NCI-H1092 (cell line): Measurements from ENCODE around the gene IQGAP2.
"Not testable (repeated sequence)": the region's sequence is repeated elsewhere in the genome, so short reads cannot be mapped to it uniquely, and the experiment has no call there.

ENCODE experiments used
- DNase-seq: peaks from one replicate; lab custom pipeline; 2025; lab: John Stamatoyannopoulos, UW

The IQGAP2 gene

GRCh38 chr5:76657091-76657490 is 254.0 kb downstream of the IQGAP2 start:
- no peak for DNase-seq

- no peak for DNase-seq
These were observed 254.7 kb downstream of the IQGAP2 start for GRCh38 chr5:76657683-76658311.

- no peak for DNase-seq
These were observed 257.3 kb downstream of the IQGAP2 start for GRCh38 chr5:76660360-76660759.

GRCh38 chr5:76662521-76662920 is 259.4 kb downstream of the IQGAP2 start:
- no peak for DNase-seq

GRCh38 chr5:76663573-76663972 is 260.5 kb downstream of the IQGAP2 start:
- no peak for DNase-seq

- no peak for DNase-seq
These were observed 261.0 kb downstream of the IQGAP2 start for GRCh38 chr5:76664079-76664478.

GRCh38 chr5:76667495-76667894 is 264.4 kb downstream of the IQGAP2 start:
- no peak for DNase-seq

GRCh38 chr5:76669245-76669644 is 266.2 kb downstream of the IQGAP2 start:
- DNase-seq: no peak

- no peak for DNase-seq
These were observed 267.4 kb downstream of the IQGAP2 start for GRCh38 chr5:76670508-76670907.

GRCh38 chr5:76672242-76672641 is 269.2 kb downstream of the IQGAP2 start:
- DNase-seq: no peak

GRCh38 chr5:76673125-76673524 is 270.0 kb downstream of the IQGAP2 start:
- no peak for DNase-seq

- no peak for DNase-seq
These were observed 271.4 kb downstream of the IQGAP2 start for GRCh38 chr5:76674330-76675066.

- DNase-seq: no peak
These were observed 272.3 kb downstream of the IQGAP2 start for GRCh38 chr5:76675364-76675763.

GRCh38 chr5:76677849-76678472 is 274.9 kb downstream of the IQGAP2 start:
- no peak for DNase-seq

- no peak for DNase-seq
These were observed 276.1 kb downstream of the IQGAP2 start for GRCh38 chr5:76679231-76679630.

GRCh38 chr5:76680826-76681225 is 277.7 kb downstream of the IQGAP2 start:
- not testable (repeated sequence) for DNase-seq

GRCh38 chr5:76681287-76681686 is 278.2 kb downstream of the IQGAP2 start:
- no peak for DNase-seq

GRCh38 chr5:76682387-76682786 is 279.3 kb downstream of the IQGAP2 start:
- DNase-seq: no peak

GRCh38 chr5:76683816-76684731 is 281.0 kb downstream of the IQGAP2 start:
- no peak for DNase-seq

- no peak for DNase-seq
These were observed 281.9 kb downstream of the IQGAP2 start for GRCh38 chr5:76684756-76685519.

- DNase-seq: no peak
These were observed 282.6 kb downstream of the IQGAP2 start for GRCh38 chr5:76685704-76686103.
